OCI-LY1 (cell line): ENCODE data around the gene SLC26A5.

Experiments used
- EZH2 ChIP-seq: fragments of 200-600 bp; sonication (generic), shearing (Covaris generic); IDR thresholded peaks from 2 replicates; pipeline ENCODE4 v1.8.0; 2017; ENCODE audit warnings: borderline replicate concordance, mixed run types, mild to moderate bottlenecking, antibody characterized with exemption, low read length, moderate library complexity, mixed read lengths
- TF ChIP-seq, protein P1 (sequence below): fragments of 200-600 bp; sonication (generic), shearing (Covaris generic); IDR thresholded peaks from 2 replicates; pipeline ENCODE4 v1.5.1; 2017; ENCODE audit warnings: mild to moderate bottlenecking, antibody characterized with exemption, low read length, moderate library complexity, mixed read lengths

GRCh38 chr7:103394566-103394965 is 51.4 kb downstream of the SLC26A5 start:
- TF ChIP-seq, protein P1, sequence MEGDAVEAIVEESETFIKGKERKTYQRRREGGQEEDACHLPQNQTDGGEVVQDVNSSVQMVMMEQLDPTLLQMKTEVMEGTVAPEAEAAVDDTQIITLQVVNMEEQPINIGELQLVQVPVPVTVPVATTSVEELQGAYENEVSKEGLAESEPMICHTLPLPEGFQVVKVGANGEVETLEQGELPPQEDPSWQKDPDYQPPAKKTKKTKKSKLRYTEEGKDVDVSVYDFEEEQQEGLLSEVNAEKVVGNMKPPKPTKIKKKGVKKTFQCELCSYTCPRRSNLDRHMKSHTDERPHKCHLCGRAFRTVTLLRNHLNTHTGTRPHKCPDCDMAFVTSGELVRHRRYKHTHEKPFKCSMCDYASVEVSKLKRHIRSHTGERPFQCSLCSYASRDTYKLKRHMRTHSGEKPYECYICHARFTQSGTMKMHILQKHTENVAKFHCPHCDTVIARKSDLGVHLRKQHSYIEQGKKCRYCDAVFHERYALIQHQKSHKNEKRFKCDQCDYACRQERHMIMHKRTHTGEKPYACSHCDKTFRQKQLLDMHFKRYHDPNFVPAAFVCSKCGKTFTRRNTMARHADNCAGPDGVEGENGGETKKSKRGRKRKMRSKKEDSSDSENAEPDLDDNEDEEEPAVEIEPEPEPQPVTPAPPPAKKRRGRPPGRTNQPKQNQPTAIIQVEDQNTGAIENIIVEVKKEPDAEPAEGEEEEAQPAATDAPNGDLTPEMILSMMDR = no peak
- no peak for TF ChIP-seq EZH2
